Neural cell (in vitro differentiated cells): ENCODE measurements around the gene SPATA22. TPM values are rescaled to one million over a fixed set of nuclear protein-coding genes. Genes with fewer than 3 reads are reported as not detected.

ENCODE experiments used
- H2AFZ ChIP-seq: fragments of 200-600, 300-800 bp; sonication (generic), shearing (Covaris generic); 2 replicates; pipeline ENCODE4 v1.6.0; 2014; ENCODE audit warnings: low read depth, mild to moderate bottlenecking, antibody characterized with exemption, low read length, moderate library complexity
- H3F3A ChIP-seq: fragments of 200-600 bp; shearing (Covaris generic); 2 replicates; pipeline ENCODE4 v1.6.1; 2016; ENCODE audit warnings: mild to moderate bottlenecking, moderate library complexity, mixed read lengths, antibody characterized with exemption, low read length; ENCODE audit not compliant: insufficient read depth, poor library complexity, severe bottlenecking
- H3K27ac ChIP-seq: fragments of 200-600, 300-800 bp; sonication (generic), shearing (Covaris generic); 2 replicates; pipeline ENCODE4 v1.5.1; 2014; ENCODE audit warnings: mild to moderate bottlenecking, low read length, moderate library complexity
- H3K27me3 ChIP-seq: fragments of 300-800, 200-600 bp; sonication (generic), shearing (Covaris generic); 2 replicates; pipeline ENCODE4 v1.6.0; 2014; ENCODE audit warnings: mild to moderate bottlenecking, low read depth, low read length, moderate library complexity; ENCODE audit not compliant: insufficient read depth
- H3K36me3 ChIP-seq: fragments of 300-800, 200-600 bp; sonication (generic), shearing (Covaris generic); 2 replicates; pipeline ENCODE4 v1.5.1; 2014; ENCODE audit warnings: mild to moderate bottlenecking, antibody characterized with exemption, low read length, moderate library complexity; ENCODE audit not compliant: insufficient read depth
- H3K4me2 ChIP-seq: fragments of 300-800, 200-600 bp; sonication (generic), shearing (Covaris generic); 2 replicates; pipeline ENCODE4 v1.6.0; 2014; ENCODE audit warnings: mild to moderate bottlenecking, low read length
- H3K4me3 ChIP-seq: fragments of 300-800, 200-600 bp; sonication (generic), shearing (Covaris generic); 2 replicates; pipeline ENCODE4 v1.5.1; 2014; ENCODE audit warnings: mild to moderate bottlenecking, low read length, moderate library complexity
- H3K79me2 ChIP-seq: fragments of 200-600 bp; shearing (Covaris generic); replicated peaks from 2 replicates; pipeline ENCODE4 v1.6.0; 2014; ENCODE audit warnings: mild to moderate bottlenecking, low read length, moderate library complexity; ENCODE audit not compliant: insufficient read depth
- H3K9ac ChIP-seq: fragments of 300-800, 200-600 bp; sonication (generic), shearing (Covaris generic); 2 replicates; pipeline ENCODE4 v1.6.1; 2016; ENCODE audit warnings: mild to moderate bottlenecking, low read length, mixed read lengths
- H3K9me2 ChIP-seq: fragments of 200-600 bp; shearing (Covaris generic); 2 replicates; pipeline ENCODE4 v1.6.1; 2016; ENCODE audit warnings: mild to moderate bottlenecking, low read length, mixed read lengths; ENCODE audit not compliant: insufficient read depth
- H3K9me3 ChIP-seq: fragments of 200-600, 300-800 bp; sonication (generic), shearing (Covaris generic); 2 replicates; pipeline ENCODE4 v1.6.1; 2016; ENCODE audit warnings: mild to moderate bottlenecking, mixed run types, low read length, moderate library complexity, mixed read lengths
- H4K20me1 ChIP-seq: fragments of 200-600 bp; shearing (Covaris generic); 2 replicates; pipeline ENCODE4 v1.6.1; 2016; ENCODE audit warnings: mild to moderate bottlenecking, mixed run types; ENCODE audit not compliant: insufficient read depth
- CTCF ChIP-seq: fragments of 450-650 bp; IDR thresholded peaks from 2 replicates; pipeline ENCODE4 v1.5.1; 2014; ENCODE audit warnings: antibody characterized with exemption, mild to moderate bottlenecking, moderate library complexity; ENCODE audit not compliant: poor library complexity, severe bottlenecking
- EP300 ChIP-seq: fragments of 450-650 bp; conservative IDR thresholded peaks from 2 replicates; pipeline ENCODE4 v1.6.1; 2014; ENCODE audit warnings: antibody characterized with exemption, mild to moderate bottlenecking, moderate library complexity; ENCODE audit not compliant: poor library complexity, severe bottlenecking
- EZH2 ChIP-seq: fragments of 200-600, 300-800 bp; shearing (Covaris generic), sonication (generic); IDR thresholded peaks from 2 replicates; pipeline ENCODE4 v1.6.1; 2014; ENCODE audit warnings: antibody characterized with exemption, low read length, borderline replicate concordance, mild to moderate bottlenecking; ENCODE audit not compliant: insufficient read depth, poor library complexity, severe bottlenecking
- MXI1 ChIP-seq: fragments of 450-650 bp; conservative IDR thresholded peaks from 2 replicates; pipeline ENCODE4 v1.6.1; 2014; ENCODE audit warnings: antibody characterized with exemption, mild to moderate bottlenecking; ENCODE audit not compliant: poor library complexity, severe bottlenecking
- POLR2AphosphoS5 ChIP-seq: IDR thresholded peaks from 2 replicates; pipeline ENCODE4 v1.6.1; 2012
- RAD21 ChIP-seq: fragments of 450-650 bp; conservative IDR thresholded peaks from 2 replicates; pipeline ENCODE4 v1.6.1; 2014; ENCODE audit warnings: antibody characterized with exemption, mild to moderate bottlenecking, moderate library complexity
- REST ChIP-seq: IDR thresholded peaks from 2 replicates; pipeline ENCODE4 v1.6.1; 2012; ENCODE audit warnings: borderline replicate concordance
- SMC3 ChIP-seq: fragments of 450-650 bp; conservative IDR thresholded peaks from 2 replicates; pipeline ENCODE4 v1.6.1; 2014; ENCODE audit warnings: antibody characterized with exemption, mild to moderate bottlenecking, moderate library complexity; ENCODE audit not compliant: poor library complexity
- TAF1 ChIP-seq: IDR thresholded peaks from 2 replicates; pipeline ENCODE4 v1.6.1; 2012; ENCODE audit warnings: low read depth
- polyA plus RNA-seq: library from polyadenylated mRNA; depleted of rRNA; stranded (reverse); fragments of >200 nt; gene quantifications from 2 replicates; pipeline ENCODE4 v1.2.3, GENCODE V29; 2014

Gene SPATA22
- polyA plus RNA-seq, 1 donor from 2014 or later = not detected

DNA sequence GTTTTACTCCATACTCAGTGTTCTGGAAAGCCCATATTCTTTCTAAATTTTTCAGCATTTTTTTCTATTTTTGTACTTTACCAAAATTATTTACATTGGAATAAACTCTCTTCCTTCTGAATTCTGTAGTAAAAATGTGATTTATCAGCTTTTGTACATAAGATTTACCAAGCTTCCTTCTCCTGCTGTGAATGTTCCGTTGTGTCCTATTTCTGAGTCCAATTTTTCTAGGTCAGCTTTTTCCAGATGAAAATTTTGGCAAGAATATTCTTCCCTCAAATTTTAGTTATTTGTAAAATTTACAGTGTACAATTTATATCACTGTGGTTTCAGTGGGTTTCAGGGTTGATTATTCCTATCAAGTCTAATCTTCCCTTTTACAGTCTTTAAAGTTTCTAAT lies 31.7 kb upstream of the SPATA22 start:
- no peak overlapping the region for H3K27ac ChIP-seq
- no peaks in the 10 kb centered on the region for H3K79me2 ChIP-seq
- no peaks in the 10 kb centered on the region for H3K9me3 ChIP-seq
- no peaks in the 10 kb centered on the region for H3K27me3 ChIP-seq
- H3F3A ChIP-seq = no peaks in the 10 kb centered on the region
- no peak for TF ChIP-seq REST
- no peak for TF ChIP-seq SMC3
- no peak for TF ChIP-seq TAF1
- TF ChIP-seq EP300 = no peak
- TF ChIP-seq RAD21 = no peak
- TF ChIP-seq POLR2AphosphoS5 = no peak
- no peak for TF ChIP-seq EZH2
- no peak for TF ChIP-seq MXI1
- no peak for TF ChIP-seq CTCF
- no peak overlapping the region for H2AFZ ChIP-seq
- H3K9ac ChIP-seq = no peak overlapping the region
- H4K20me1 ChIP-seq = no peaks in the 10 kb centered on the region
- no peaks in the 10 kb centered on the region for H3K36me3 ChIP-seq
- no peak overlapping the region for H3K4me3 ChIP-seq
- no peak overlapping the region for H3K4me2 ChIP-seq
- no peaks in the 10 kb centered on the region for H3K9me2 ChIP-seq

GRCh38 chr17:3502466-3502865 lies 30.8 kb upstream of the SPATA22 start:
- H3K9ac ChIP-seq = no peak overlapping the region
- H3K79me2 ChIP-seq = no peaks in the 10 kb centered on the region
- H2AFZ ChIP-seq = no peak overlapping the region
- no peaks in the 10 kb centered on the region for H3K36me3 ChIP-seq
- no peaks in the 10 kb centered on the region for H3K9me2 ChIP-seq
- no peaks in the 10 kb centered on the region for H3K27me3 ChIP-seq
- H3K27ac ChIP-seq = no peak overlapping the region
- H3K9me3 ChIP-seq = no peaks in the 10 kb centered on the region
- H3F3A ChIP-seq = no peaks in the 10 kb centered on the region
- no peak overlapping the region for H3K4me2 ChIP-seq
- no peak overlapping the region for H3K4me3 ChIP-seq
- no peak for TF ChIP-seq MXI1
- no peak for TF ChIP-seq SMC3
- no peak for TF ChIP-seq EZH2
- TF ChIP-seq CTCF = no peak
- no peak for TF ChIP-seq RAD21
- no peak for TF ChIP-seq EP300
- no peak for TF ChIP-seq REST
- no peak for TF ChIP-seq POLR2AphosphoS5
- no peak for TF ChIP-seq TAF1
- H4K20me1 ChIP-seq = no peaks in the 10 kb centered on the region
